GM23338 (cell line): Measurements from ENCODE around the gene DMBX1.

Experiments used
- CREB1 ChIP-seq: fragments of 250-450 bp; sonication (Bioruptor Pico); IDR thresholded peaks from 2 replicates; pipeline ENCODE4 v1.5.0; 2020; ENCODE audit warnings: low read depth, mild to moderate bottlenecking, moderate library complexity
- CTCF ChIP-seq, 2 experiments: fragments of 200-600 bp in 1 of 2; sonication (generic) in 1 of 2; conservative IDR thresholded peaks; 2 replicates each; pipeline versions ENCODE4 v1.5.1 to v1.6.1; 2016 to 2017; ENCODE audit warnings: antibody characterized with exemption in 2 of 2, low read depth in 2 of 2, mild to moderate bottlenecking in 2 of 2, moderate library complexity in 1 of 2
- EZH2 ChIP-seq: fragments of 200-600 bp; sonication (generic); IDR thresholded peaks from one replicate; pipeline ENCODE4 v1.8.0; 2017; ENCODE audit warnings: antibody characterized with exemption, mild to moderate bottlenecking, low read depth; ENCODE audit not compliant: unreplicated experiment
- EZH2phosphoT487 ChIP-seq: fragments of 200-600 bp; sonication (generic); IDR thresholded peaks from one replicate; pipeline ENCODE4 v1.8.1; 2018; ENCODE audit warnings: antibody characterized with exemption; ENCODE audit not compliant: unreplicated experiment
- JUNB ChIP-seq: IDR thresholded peaks from one replicate; pipeline ENCODE4 v1.6.1; 2016; ENCODE audit warnings: antibody characterized with exemption; ENCODE audit not compliant: unreplicated experiment
- POLR2AphosphoS5 ChIP-seq: IDR thresholded peaks from 2 replicates; pipeline ENCODE4 v1.6.1; 2016; ENCODE audit warnings: antibody characterized with exemption, low read depth
- STAT1 ChIP-seq: IDR thresholded peaks from one replicate; pipeline ENCODE4 v1.6.1; 2016; ENCODE audit warnings: antibody characterized with exemption; ENCODE audit not compliant: unreplicated experiment
- ZNF462 ChIP-seq: fragments of 250-450 bp; sonication (Bioruptor Pico); IDR thresholded peaks from 2 replicates; pipeline ENCODE4 v1.5.0; 2020; ENCODE audit warnings: mild to moderate bottlenecking, moderate library complexity

GRCh38 chr1:46513536-46513935 lies 23.9 kb downstream of the DMBX1 start:
- TF ChIP-seq CTCF (conservative IDR thresholded peaks at IDR 0.05; ENCODE audit: low read depth in 2 of 2) (no peak), EZH2 (no peak), JUNB (no peak), ZNF462 (CRISPR knock-in tag) (no peak), STAT1 (no peak), POLR2AphosphoS5 (no peak), CREB1 (CRISPR knock-in tag) (no peak), EZH2phosphoT487 (no peak)
